Hepatocyte (in vitro differentiated cells): ENCODE measurements around the gene TNFSF12. TPM values are rescaled to one million over a fixed set of nuclear protein-coding genes. Genes with fewer than 3 reads are reported as not detected.

Experiments used
- DNase-seq: peaks from one replicate; pipeline ENCODE4 v3.0.0-alpha.2; 2016; ENCODE audit warnings: low spot score
- H2AFZ ChIP-seq: fragments of 200-600 bp; sonication (generic); 2 replicates; pipeline ENCODE4 v1.6.0; 2016; ENCODE audit warnings: antibody characterized with exemption, mild to moderate bottlenecking
- H3K27ac ChIP-seq: fragments of 200-600 bp; sonication (generic); 2 replicates; pipeline ENCODE4 v1.5.1; 2016; ENCODE audit warnings: mild to moderate bottlenecking
- H3K27me3 ChIP-seq: fragments of 200-600 bp; sonication (generic); 2 replicates; pipeline ENCODE4 v1.6.1; 2016
- H3K36me3 ChIP-seq: fragments of 200-600 bp; sonication (generic); replicated peaks from 2 replicates; pipeline ENCODE4 v1.5.1; 2016; ENCODE audit warnings: low read depth; ENCODE audit not compliant: insufficient read depth
- H3K4me1 ChIP-seq: fragments of 200-600 bp; sonication (generic); 2 replicates; pipeline ENCODE4 v1.5.1; 2016; ENCODE audit warnings: mild to moderate bottlenecking, moderate library complexity; ENCODE audit not compliant: insufficient read depth
- H3K4me2 ChIP-seq: fragments of 200-600 bp; sonication (generic); 2 replicates; pipeline ENCODE4 v1.6.0; 2016
- H3K4me3 ChIP-seq: fragments of 200-600 bp; sonication (generic); 2 replicates; pipeline ENCODE4 v1.5.1; 2016; ENCODE audit warnings: mild to moderate bottlenecking
- H3K79me2 ChIP-seq: fragments of 200-600 bp; sonication (generic); 2 replicates; pipeline ENCODE4 v1.6.0; 2017; ENCODE audit warnings: mild to moderate bottlenecking
- H3K9me2 ChIP-seq: fragments of 200-600 bp; sonication (generic); replicated peaks from 2 replicates; pipeline ENCODE4 v1.6.0; 2017; ENCODE audit warnings: mild to moderate bottlenecking; ENCODE audit not compliant: insufficient read depth
- H3K9me3 ChIP-seq: fragments of 200-600 bp; sonication (generic); 2 replicates; pipeline ENCODE4 v1.5.1; 2016; ENCODE audit warnings: low read depth, mild to moderate bottlenecking
- H4K20me1 ChIP-seq: fragments of 200-600 bp; sonication (generic); 2 replicates; pipeline ENCODE4 v1.6.0; 2016; ENCODE audit warnings: mild to moderate bottlenecking; ENCODE audit not compliant: insufficient read depth, poor library complexity, severe bottlenecking
- CTCF ChIP-seq: fragments of 200-600 bp; sonication (generic); IDR thresholded peaks from 2 replicates; pipeline ENCODE4 v1.5.1; 2016; ENCODE audit warnings: antibody characterized with exemption, mild to moderate bottlenecking; ENCODE audit not compliant: poor library complexity
- EZH2 ChIP-seq: fragments of 200-600 bp; sonication (generic); IDR thresholded peaks from 2 replicates; pipeline ENCODE4 v1.6.1; 2016; ENCODE audit warnings: antibody characterized with exemption, mild to moderate bottlenecking, borderline replicate concordance
- EZH2phosphoT487 ChIP-seq: fragments of 200-600 bp; sonication (generic); IDR thresholded peaks from one replicate; pipeline ENCODE4 v1.6.1; 2018; ENCODE audit warnings: antibody characterized with exemption, mild to moderate bottlenecking, low read depth, moderate library complexity; ENCODE audit not compliant: unreplicated experiment, severe bottlenecking
- WGBS: methylation state at CpG from one replicate; pipeline ENCODE4 v1.1.6; 2016; ENCODE audit warnings: low lambda C conversion rate; ENCODE audit errors: missing lambda C conversion rate; 5-methylcytosine and 5-hydroxymethylcytosine counted together
- polyA plus RNA-seq: library from polyadenylated mRNA; unstranded; fragments of >200 nt; fragmentation: Nextera tagmentation; extraction: Ambion mirVana; gene quantifications from 2 replicates; pipeline ENCODE4 v1.2.1, GENCODE V29; 2016
- total RNA-seq: library from RNA; depleted of rRNA; stranded (reverse); fragments of >200 nt; gene quantifications from 2 replicates; pipeline ENCODE4 v1.2.3, GENCODE V29; 2014

The TNFSF12 gene
- total and polyA plus RNA-seq, 2 experiments from 2014 or later = 4.5 to 8.0 TPM

GRCh38 chr17:7502171-7502847, 46.5 kb upstream of the TNFSF12 start:
- H3K27ac ChIP-seq = no peak overlapping the region
- no peaks in the 10 kb centered on the region for H3K9me2 ChIP-seq
- no peak for DNase-seq
- H3K9me3 ChIP-seq = no peaks in the 10 kb centered on the region
- no peak overlapping the region for H2AFZ ChIP-seq
- peaks cover 4% of the 10 kb centered on the region for H3K36me3 ChIP-seq
- H3K27me3 ChIP-seq = no peaks in the 10 kb centered on the region
- no peak overlapping the region for H3K4me2 ChIP-seq
- 96% methylated on average over 20 of the region's 20 CpGs for WGBS
- no peaks in the 10 kb centered on the region for H4K20me1 ChIP-seq
- no peak overlapping the region for H3K4me3 ChIP-seq
- H3K4me1 ChIP-seq = no peaks in the 10 kb centered on the region
- no peak for TF ChIP-seq CTCF
- peaks cover 5% of the 10 kb centered on the region for H3K79me2 ChIP-seq

GRCh38 chr17:7502987-7503386, 45.9 kb upstream of the TNFSF12 start:
- DNase-seq = no peak
- no peaks in the 10 kb centered on the region for H3K4me1 ChIP-seq
- no peaks in the 10 kb centered on the region for H3K9me3 ChIP-seq
- TF ChIP-seq CTCF = peak; percentile 13
- no peak for TF ChIP-seq EZH2
- TF ChIP-seq EZH2phosphoT487 = no peak
- H4K20me1 ChIP-seq = no peaks in the 10 kb centered on the region
- peaks cover 4% of the 10 kb centered on the region for H3K36me3 ChIP-seq
- H3K4me2 ChIP-seq = no peak overlapping the region
- no peaks in the 10 kb centered on the region for H3K27me3 ChIP-seq
- WGBS = 91% methylated on average over 14 of the region's 14 CpGs
- H3K27ac ChIP-seq = no peak overlapping the region
- H3K79me2 ChIP-seq = peaks cover 5% of the 10 kb centered on the region
- no peaks in the 10 kb centered on the region for H3K9me2 ChIP-seq
- H3K4me3 ChIP-seq = no peak overlapping the region
- H2AFZ ChIP-seq = no peak overlapping the region

DNA sequence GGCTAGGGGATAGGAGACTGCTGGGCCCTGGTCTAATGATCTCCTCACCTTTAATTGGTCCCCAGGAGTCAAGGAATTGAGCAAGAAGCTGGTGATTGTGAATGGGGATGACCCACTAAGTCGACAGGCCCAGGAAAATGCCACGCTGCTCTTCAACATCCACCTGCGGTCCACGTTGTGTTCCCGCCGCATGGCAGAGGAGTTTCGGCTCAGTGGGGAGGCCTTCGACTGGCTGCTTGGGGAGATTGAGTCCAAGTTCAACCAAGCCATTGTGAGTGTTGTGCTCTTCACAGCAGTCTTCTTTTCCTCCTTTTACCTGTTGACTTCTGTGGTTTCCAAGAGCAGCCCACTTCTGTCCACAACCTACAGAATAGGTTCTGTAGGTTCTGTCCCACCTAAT, 45.3 kb upstream of the TNFSF12 start:
- Histone ChIP-seq H3K4me2 (no peak overlapping the region), H2AFZ (no peak overlapping the region), H3K27ac (no peak overlapping the region), H3K27me3 (no peaks in the 10 kb centered on the region), H3K4me3 (no peak overlapping the region), H3K9me3 (no peaks in the 10 kb centered on the region), H4K20me1 (no peaks in the 10 kb centered on the region), H3K4me1 (no peaks in the 10 kb centered on the region), H3K79me2 (peaks cover 5% of the 10 kb centered on the region), H3K36me3 (peaks cover 4% of the 10 kb centered on the region), H3K9me2 (no peaks in the 10 kb centered on the region)
- WGBS = 98% methylated on average over 8 of the region's 8 CpGs
- no peak for TF ChIP-seq CTCF
- no peak for TF ChIP-seq EZH2phosphoT487
- TF ChIP-seq EZH2 = no peak
- no peak for DNase-seq
